NCI-H128 (cell line): ENCODE results near the gene MRPS27.
"Not testable (repeated sequence)": the region's sequence is repeated elsewhere in the genome, so short reads cannot be mapped to it uniquely, and the experiment has no call there.

ENCODE experiments used
- DNase-seq: peaks from one replicate; lab custom pipeline; 2025; ENCODE audit not compliant: unreplicated experiment; lab: John Stamatoyannopoulos, UW

MRPS27 gene

GRCh38 chr5:72326306-72326649, 6.2 kb upstream of the MRPS27 start:
- no peak for DNase-seq

DNA sequence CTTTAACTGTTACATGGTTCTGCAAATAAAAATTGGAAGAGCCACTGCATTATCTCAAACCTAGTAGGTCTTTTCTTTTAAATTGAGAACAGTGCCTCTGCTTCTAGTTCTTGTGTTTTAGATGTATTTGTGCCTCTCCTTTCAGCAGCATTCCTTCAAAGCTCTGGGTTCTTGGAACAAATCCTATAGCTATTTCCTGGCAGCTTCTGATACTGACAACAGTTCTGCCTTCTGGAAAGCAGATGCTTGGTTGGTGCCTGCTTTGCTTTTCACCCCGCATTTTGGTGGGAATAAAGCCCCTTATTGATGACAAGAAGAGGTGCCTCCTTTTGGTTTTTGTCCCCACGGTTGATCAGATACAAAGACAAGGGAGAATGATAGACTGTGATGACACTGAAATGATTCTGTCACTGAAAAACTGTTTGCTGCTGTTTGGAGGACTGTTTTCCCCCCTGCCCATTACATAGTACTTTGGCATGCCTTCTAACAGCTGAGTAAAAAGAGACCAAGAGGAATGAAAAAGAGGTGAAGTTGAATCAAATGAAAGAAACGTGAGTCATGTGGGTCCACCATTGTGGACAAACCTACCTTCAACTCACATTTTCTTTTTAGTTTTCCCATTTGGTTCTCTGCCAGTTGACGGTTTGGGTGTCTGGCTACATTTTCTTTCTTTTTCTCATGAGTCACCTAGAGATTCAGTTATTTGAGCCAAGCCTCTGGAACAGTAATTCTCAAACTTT, 5.7 kb upstream of the MRPS27 start:
- no peak for DNase-seq

- no peak for DNase-seq
Observed at GRCh38 chr5:72324189-72324825, 4.3 kb upstream of the MRPS27 start.

- not testable (repeated sequence) for DNase-seq
Observed at GRCh38 chr5:72319435-72319975, 535 bp downstream of the MRPS27 start.

- DNase-seq = no peak
Observed at GRCh38 chr5:72314571-72315172, 5.4 kb downstream of the MRPS27 start.

DNA sequence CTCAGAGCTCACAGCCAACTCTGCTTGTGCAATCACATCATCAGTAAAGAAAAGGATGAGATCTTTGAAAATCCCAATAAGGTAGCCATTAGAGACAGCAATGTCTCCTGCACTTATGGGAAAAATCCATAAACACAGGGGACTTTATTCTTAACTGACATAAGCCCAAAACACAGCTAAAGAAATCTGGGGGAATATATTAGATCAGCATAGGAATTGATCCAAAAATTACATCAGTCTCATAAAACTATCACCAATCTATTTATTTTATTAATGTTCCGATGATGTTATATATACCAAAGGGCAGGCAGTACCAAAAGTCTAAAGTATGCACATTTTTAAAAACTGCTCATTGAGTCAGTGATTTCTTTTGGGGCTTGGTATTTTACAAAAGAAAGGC, 6.9 kb downstream of the MRPS27 start:
- DNase-seq = no peak

DNA sequence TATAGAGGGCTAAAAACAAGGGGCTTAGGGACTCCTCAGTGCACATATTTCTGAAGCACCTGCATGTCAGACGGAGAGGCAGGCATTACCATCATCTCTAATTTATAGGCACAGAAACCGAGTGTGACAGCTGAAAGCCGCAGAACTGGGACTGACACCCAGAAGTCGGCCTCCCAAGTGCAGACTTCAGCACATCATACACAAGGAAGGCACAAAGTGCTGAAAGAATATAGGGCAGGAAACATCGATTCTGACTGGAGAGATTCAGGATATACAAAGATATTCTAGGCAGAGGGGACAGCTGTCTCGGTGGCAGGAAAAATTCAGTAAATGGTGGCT, 11.2 kb downstream of the MRPS27 start:
- no peak for DNase-seq

DNA sequence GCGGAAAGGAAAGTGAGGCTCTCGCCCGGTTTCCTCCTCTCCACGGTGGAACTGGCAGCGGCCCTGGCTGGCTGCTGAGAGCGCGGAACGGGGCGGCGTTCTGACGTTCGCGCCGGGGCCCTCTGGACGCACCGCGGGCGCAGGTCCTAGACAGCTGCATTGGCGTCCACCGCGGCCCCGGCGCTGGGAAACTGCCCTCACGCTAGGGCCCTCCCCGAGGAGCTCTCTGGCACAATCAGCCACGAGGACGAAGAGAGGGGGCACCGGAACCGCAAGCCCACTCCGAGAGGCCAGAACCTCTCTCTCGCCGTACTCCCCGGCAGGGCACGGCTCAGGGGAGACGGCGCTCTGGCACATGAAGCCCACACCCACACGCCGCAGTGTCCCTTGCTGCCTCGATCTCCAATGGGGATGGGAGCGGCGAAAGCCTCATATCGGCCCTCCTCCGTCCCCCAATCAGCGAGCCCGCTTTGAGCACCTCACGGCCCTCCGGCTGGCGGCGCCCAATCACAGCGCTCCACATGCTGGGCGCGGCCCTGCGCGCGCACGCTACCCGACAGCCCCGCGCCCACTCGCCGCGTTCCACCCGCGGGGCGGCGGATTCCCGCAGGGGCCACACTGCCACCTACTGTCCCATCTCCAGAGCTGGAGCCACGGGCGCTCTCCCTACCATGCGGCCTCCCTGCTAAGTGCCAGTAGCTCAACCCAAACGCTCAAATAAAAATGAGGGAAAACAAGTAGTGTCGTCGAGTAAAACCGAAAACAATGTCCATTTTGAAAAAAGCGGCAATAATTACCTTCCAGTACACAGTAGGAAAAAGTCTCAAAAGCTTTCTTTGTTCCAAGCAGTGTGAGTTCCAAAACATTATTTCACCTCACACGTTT, 11.8 kb downstream of the MRPS27 start:
- DNase-seq = peak; percentile 86

DNA sequence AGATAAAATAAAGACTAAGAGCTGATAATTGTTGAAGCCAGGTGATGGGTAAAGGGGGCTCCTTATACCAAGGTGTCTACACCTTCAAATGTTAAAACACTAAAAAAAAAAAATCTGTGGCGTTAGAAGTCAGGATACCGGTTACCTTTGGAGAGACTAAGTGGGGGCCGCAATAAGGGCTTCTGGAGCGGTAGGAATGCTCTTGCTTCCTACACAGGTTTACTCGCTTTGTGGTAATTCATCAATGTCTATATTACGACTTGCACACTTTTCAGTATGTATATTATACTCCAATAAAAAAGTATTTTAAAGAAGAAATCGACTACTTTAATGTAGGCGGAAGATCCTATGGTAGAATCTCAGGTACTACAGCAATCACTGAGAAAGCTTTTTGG, 12.5 kb downstream of the MRPS27 start:
- no peak for DNase-seq

DNA sequence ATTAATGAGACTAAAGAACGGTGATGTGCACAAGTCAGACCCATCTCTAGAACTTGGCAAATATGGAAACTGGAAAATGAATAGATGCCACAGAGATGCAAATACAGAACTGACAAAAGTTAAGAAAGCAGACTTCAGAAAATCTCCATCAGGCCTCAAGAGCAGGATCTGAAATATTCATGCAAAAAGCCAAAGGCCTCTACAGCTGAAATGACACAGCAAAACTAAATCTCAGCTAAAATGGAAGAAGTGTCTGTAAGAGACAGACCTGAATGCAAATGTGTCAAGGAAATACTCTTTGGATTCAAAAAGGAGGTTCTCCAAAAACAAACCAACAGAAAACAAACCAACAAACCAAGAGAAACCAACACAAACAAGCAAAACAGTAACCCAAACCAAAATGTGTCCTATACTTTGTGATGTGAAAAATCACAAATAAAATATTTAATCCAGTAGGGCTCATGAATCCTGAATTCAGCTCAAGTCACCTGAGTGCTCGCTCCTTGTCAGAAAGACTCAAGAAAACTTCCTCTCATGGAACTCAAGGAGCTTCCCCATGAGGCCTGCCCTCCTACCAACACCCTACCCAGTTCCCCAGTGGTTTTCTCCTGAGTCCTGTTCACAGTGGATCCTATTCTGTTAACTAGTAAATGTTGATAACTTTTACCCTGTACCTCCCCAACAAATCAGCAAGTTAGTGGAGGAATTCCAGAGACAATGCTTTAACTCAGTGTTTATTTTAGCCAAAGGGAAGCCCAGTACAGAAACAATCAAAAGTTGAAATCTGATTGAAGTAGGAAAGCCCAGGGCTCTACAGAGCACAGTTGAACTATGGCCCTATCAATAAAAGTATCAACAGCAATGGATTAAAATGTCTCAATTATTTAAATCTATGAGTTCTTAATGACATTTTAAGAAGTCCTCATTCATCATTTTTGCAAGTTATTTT, 14.6 kb downstream of the MRPS27 start:
- DNase-seq = no peak

DNA sequence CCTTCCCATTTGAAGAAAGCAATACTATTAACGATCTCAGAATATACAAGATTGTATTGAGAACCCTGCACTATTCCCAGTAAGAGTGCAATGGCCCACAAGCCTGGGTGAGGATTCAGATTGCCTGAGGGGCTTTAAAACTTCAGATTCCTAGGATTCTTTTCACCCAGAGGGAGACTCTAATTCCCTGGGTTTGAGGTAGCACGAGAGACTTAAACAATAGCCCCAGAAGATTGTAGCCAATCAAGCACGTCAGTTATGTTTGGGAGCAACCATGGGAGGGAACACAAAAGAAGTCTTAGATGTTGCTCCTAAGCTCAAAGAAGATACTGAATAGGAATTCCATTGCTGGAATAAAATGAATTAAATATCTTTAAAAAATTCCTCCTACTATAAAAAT, 17.9 kb downstream of the MRPS27 start:
- DNase-seq = no peak

GRCh38 chr5:72301557-72301956, 18.5 kb downstream of the MRPS27 start:
- no peak for DNase-seq

DNA sequence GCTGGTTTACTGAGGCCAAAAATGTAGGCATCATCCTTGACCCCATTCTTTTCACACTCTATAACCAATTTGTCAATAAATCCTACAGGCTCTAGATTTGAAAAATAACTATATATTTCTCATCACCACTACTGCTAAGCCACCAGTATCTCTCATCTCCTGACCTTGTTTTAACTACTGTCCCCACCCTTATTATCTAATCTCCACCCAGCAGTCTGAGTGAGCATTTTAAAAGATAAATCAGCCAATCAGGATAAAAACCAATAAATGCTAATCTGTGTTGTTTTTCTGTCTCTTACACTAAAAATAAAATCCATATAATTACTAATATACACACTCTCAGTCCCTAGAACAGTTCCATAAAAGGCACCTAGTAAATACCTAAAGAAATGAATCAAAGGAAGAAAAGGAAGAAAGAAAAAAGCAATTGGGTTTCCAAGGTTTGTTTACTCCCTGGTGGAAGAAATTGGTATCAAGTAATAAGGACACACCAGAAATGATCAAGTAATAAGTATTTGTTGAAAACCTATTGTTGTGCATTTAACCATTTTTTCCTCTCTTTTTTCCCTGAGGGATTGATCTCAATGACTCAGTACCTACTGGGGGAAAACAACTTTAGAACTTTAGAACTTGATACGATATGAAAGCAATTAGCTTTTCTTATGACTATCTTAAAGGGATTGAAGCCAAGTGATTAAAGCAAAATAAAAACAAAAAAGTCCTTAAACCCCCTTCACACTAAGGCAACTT, 19.3 kb downstream of the MRPS27 start:
- DNase-seq = no peak

GRCh38 chr5:72298711-72299110, 21.3 kb downstream of the MRPS27 start:
- no peak for DNase-seq

GRCh38 chr5:72298136-72298535, 21.9 kb downstream of the MRPS27 start:
- not testable (repeated sequence) for DNase-seq

- DNase-seq = no peak
Observed at GRCh38 chr5:72296256-72296655, 23.8 kb downstream of the MRPS27 start.

DNA sequence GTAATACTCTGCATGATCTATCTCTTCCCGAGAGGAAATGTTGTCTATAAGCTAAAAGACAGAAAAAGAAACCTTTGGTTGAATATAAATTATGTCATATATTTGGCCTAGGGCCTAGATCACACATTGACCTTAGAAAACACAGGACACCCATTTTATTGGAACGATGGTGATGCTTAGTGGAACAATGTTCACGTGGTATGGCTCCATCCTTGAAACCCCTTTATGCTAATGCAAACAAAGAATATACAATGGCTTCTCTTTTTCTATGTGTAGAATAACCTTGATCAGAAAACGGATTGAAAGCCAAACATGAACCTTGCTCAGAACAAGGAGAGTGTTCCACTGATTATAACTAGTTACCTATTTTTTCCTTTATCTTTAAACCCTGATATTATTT, 24.5 kb downstream of the MRPS27 start:
- DNase-seq = no peak

DNA sequence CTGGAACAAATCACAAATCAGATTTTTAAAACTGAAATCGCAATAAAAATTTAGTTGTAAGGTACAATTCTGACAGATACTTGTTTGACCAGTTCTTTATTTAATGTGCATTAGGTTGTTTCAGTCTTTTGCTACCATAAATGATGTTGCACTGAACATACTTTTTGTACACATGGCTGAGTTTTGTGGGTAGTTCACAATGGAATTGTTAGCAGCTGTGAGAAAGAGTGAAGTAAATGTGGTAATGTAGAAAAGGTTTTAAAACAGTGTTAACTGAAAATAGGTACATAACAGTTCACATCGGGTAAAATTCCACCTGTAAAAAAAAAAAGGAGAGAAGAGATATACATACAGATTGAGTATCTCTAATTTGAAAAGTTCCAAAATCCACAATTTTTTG, 25.6 kb downstream of the MRPS27 start:
- DNase-seq = no peak

DNA sequence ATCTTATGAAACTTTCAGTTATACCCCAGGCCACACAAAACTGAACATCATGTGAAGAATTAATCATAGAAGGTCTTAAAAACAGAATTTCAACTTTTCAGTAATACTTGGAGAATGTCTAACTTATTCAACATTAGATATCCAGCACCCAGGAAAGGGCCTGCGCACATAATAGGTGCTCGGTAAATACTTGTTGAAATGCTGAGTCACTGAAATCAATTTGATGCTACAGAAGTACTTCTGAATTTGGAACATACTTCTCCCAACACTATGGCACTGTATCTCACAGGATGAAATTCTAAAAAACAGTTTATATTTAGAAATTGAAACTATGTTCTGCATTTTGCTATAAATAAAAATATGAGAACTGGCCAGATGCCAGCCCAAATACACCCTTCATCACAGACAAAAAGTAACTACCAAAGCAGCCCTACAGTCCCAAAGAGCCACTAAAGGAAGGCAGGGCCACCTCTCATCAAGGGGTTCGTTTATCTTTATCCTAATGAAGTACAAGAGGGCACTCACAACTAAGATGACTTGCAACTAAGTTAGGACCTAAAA, 26.5 kb downstream of the MRPS27 start:
- no peak for DNase-seq
